Uterus (tissue), 2 donors: ENCODE data around the gene CEP83.
"Not testable (repeated sequence)": the region's sequence is repeated elsewhere in the genome, so short reads cannot be mapped to it uniquely, and the experiment has no call there.

Source experiments
- CTCF ChIP-seq, 4 experiments: fragments of 200-600 bp in 2 of 4; fragments of 450-650 bp in 2 of 4; sonication (generic) in 2 of 4; IDR thresholded peaks; one replicate each; pipeline ENCODE4 v1.5.1; 2016 to 2019; ENCODE audit warnings: antibody characterized with exemption in 4 of 4, mild to moderate bottlenecking in 2 of 4, moderate library complexity in 1 of 4
- POLR2A ChIP-seq, 2 donors: fragments of 450-650 bp; IDR thresholded peaks; one replicate each; pipeline ENCODE4 v1.6.1; 2016; ENCODE audit warnings: antibody characterized with exemption in 2 of 2, mild to moderate bottlenecking in 1 of 2, moderate library complexity in 1 of 2

DNA sequence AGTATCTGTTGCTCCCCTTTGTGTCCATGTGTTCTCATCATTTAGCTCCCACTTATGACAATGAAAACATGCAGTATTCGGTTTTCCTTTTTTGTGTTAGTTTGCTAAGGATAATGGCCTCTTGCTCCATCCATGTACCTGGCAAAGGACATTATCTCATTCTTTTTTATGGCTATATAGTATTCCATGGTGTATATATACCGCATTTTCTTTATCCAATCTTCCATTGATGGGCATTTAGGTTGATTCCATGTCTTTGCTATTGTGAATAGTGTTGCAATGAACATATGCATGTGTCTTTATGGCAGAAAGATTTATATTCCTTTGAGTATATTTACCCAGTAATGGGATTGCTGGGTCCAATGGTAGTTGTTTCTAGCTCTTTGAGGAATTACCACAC, 143.1 kb downstream of the CEP83 start:
- TF ChIP-seq POLR2A, CTCF (IDR thresholded peaks at IDR 0.05): not testable (repeated sequence)
